IMR-90 (cell line): Measurements from ENCODE around the gene CCN2. TPM values are rescaled to one million over a fixed set of nuclear protein-coding genes. Genes with fewer than 3 reads are reported as not detected.
A peak's percentile ranks its signal among the peaks of the same experiment; 100 is the strongest.

Experiments
- ATAC-seq: fragments of 200-7000 bp; cut with Tn5 transposase; 2 replicates; pipeline ENCODE4 v1.9.1; 2020; ENCODE audit warnings: low read depth, mild to moderate bottlenecking, moderate library complexity
- BruUV-seq: library from RNA; stranded (reverse); fragments of 400-500 nt; replicated peaks from 2 replicates; lab custom pipeline; 2021; lab: Mats Ljungman, UMichigan
- CTCF ChIA-PET: fragments of 300-600 bp; formaldehyde crosslinking; extraction: SDS; loops from one replicate; lab custom pipeline; 2021; ENCODE audit warnings: antibody characterized with exemption; lab: Yijun Ruan, JAX
- POLR2A ChIA-PET: fragments of 300-600 bp; sonication (Branson Sonifier 250); formaldehyde crosslinking; loops from one replicate; lab custom pipeline; 2022; ENCODE audit warnings: antibody characterized with exemption; ENCODE audit not compliant: unreplicated experiment; lab: Charles Lee
- DNase-seq: peaks from one replicate; pipeline ENCODE4 v3.0.0; 2013
- H2AFZ ChIP-seq: replicated peaks from 2 replicates; pipeline ENCODE3; 2013; ENCODE audit warnings: low read length, mild to moderate bottlenecking; ENCODE audit not compliant: poor library complexity
- H2AK5ac ChIP-seq: 2 replicates; pipeline ENCODE4 v1.6.1; 2013; ENCODE audit warnings: low read depth, low read length, inconsistent platforms
- H2AK9ac ChIP-seq: replicated peaks from 2 replicates; pipeline ENCODE3; 2013; ENCODE audit warnings: mild to moderate bottlenecking, low read depth, low read length, moderate library complexity; ENCODE audit not compliant: poor library complexity
- H2BK120ac ChIP-seq: 2 replicates; pipeline ENCODE4 v1.6.1; 2013; ENCODE audit warnings: low read depth, low read length, inconsistent platforms
- H2BK15ac ChIP-seq: 3 replicates; pipeline ENCODE4 v1.6.1; 2013; ENCODE audit warnings: low read depth, low read length, inconsistent platforms
- H2BK20ac ChIP-seq: 2 replicates; pipeline ENCODE4 v1.6.1; 2013; ENCODE audit warnings: low read depth, mild to moderate bottlenecking, inconsistent platforms, low read length, moderate library complexity
- H2BK5ac ChIP-seq: 2 replicates; pipeline ENCODE4 v1.6.1; 2013; ENCODE audit warnings: mild to moderate bottlenecking, low read depth, low read length, inconsistent platforms; ENCODE audit not compliant: poor library complexity, severe bottlenecking
- H3K14ac ChIP-seq: replicated peaks from 2 replicates; pipeline ENCODE4 v1.6.1; 2013; ENCODE audit warnings: low read depth, low read length, inconsistent platforms
- H3K18ac ChIP-seq: 2 replicates; pipeline ENCODE4 v1.6.1; 2013; ENCODE audit warnings: low read depth, low read length, control low read depth
- H3K23ac ChIP-seq: 2 replicates; pipeline ENCODE4 v1.6.1; 2013; ENCODE audit warnings: low read depth, low read length, inconsistent platforms
- H3K27ac ChIP-seq: 2 replicates; pipeline ENCODE4 v1.5.1; 2013; ENCODE audit warnings: mild to moderate bottlenecking, control low read depth, low read length; ENCODE audit not compliant: insufficient read depth
- H3K27me3 ChIP-seq: 2 replicates; pipeline ENCODE4 v1.6.1; 2013; ENCODE audit warnings: low read length; ENCODE audit not compliant: control insufficient read depth, insufficient read depth
- H3K36me3 ChIP-seq: 2 replicates; pipeline ENCODE4 v1.6.1; 2013; ENCODE audit warnings: low read length, mixed read lengths; ENCODE audit not compliant: control insufficient read depth, insufficient read depth
- H3K4ac ChIP-seq: 2 replicates; pipeline ENCODE4 v1.6.1; 2013; ENCODE audit warnings: low read depth, low read length, inconsistent platforms
- H3K4me1 ChIP-seq: 2 replicates; pipeline ENCODE4 v1.6.1; 2013; ENCODE audit warnings: low read length, mixed read lengths; ENCODE audit not compliant: control insufficient read depth, insufficient read depth
- H3K4me2 ChIP-seq: 2 replicates; pipeline ENCODE4 v1.6.1; 2013; ENCODE audit warnings: low read depth, mild to moderate bottlenecking, control low read depth, low read length, moderate library complexity
- H3K4me3 ChIP-seq: 2 replicates; pipeline ENCODE4 v1.5.1; 2013; ENCODE audit warnings: low read depth, mild to moderate bottlenecking, control low read depth, low read length, moderate library complexity; ENCODE audit not compliant: insufficient read depth
- H3K56ac ChIP-seq: 2 replicates; pipeline ENCODE4 v1.6.1; 2013; ENCODE audit warnings: low read length, inconsistent platforms; ENCODE audit not compliant: insufficient read depth; ENCODE audit errors: extremely low read depth
- H3K79me1 ChIP-seq, 2 experiments: 2 replicates each; pipeline ENCODE4 v1.6.1; 2013; ENCODE audit warnings: low read length in 2 of 2, inconsistent platforms in 1 of 2, low read depth in 1 of 2
- H3K9ac ChIP-seq: 2 replicates; pipeline ENCODE4 v1.6.1; 2013; ENCODE audit warnings: low read depth, low read length, control low read depth
- H3K9me1 ChIP-seq: 2 replicates; pipeline ENCODE4 v1.6.1; 2013; ENCODE audit warnings: low read length, inconsistent platforms; ENCODE audit not compliant: insufficient read depth
- H3K9me3 ChIP-seq: 2 replicates; pipeline ENCODE4 v1.6.1; 2013; ENCODE audit warnings: low read length; ENCODE audit not compliant: control insufficient read depth, insufficient read depth
- H4K20me1 ChIP-seq: 2 replicates; pipeline ENCODE4 v1.6.1; 2013; ENCODE audit warnings: low read length, inconsistent platforms; ENCODE audit not compliant: insufficient read depth
- H4K5ac ChIP-seq: 2 replicates; pipeline ENCODE4 v1.6.1; 2013; ENCODE audit warnings: mild to moderate bottlenecking, low read depth, low read length, control low read depth
- H4K8ac ChIP-seq, 2 experiments: 2 replicates each; pipeline ENCODE4 v1.6.1; 2013; ENCODE audit warnings: low read depth in 2 of 2, low read length in 2 of 2, control low read depth in 1 of 2, inconsistent platforms in 1 of 2
- H4K91ac ChIP-seq: 2 replicates; pipeline ENCODE4 v1.6.1; 2013; ENCODE audit warnings: low read depth, low read length, inconsistent platforms; ENCODE audit not compliant: insufficient read depth
- POLR2A ChIP-seq: IDR thresholded peaks from 2 replicates; pipeline ENCODE4 v1.6.1; 2012; ENCODE audit warnings: mild to moderate bottlenecking, low read depth, low read length
- USF2 ChIP-seq: fragments of 150-350 bp; IDR thresholded peaks from 2 replicates; pipeline ENCODE4 v1.6.1; 2017; ENCODE audit warnings: mild to moderate bottlenecking, antibody characterized with exemption, low read length, low read depth
- WGBS, 2 experiments: methylation state at CpG; one replicate each; pipeline versions ENCODE4 v1.1.5 to v1.1.7; 2013; ENCODE audit warnings: missing lambda C conversion rate in 2 of 2; ENCODE audit not compliant: insufficient read length in 1 of 2; ENCODE audit errors: extremely low coverage in 2 of 2; 5-methylcytosine and 5-hydroxymethylcytosine counted together
- dilution Hi-C: fragments of 300-500 bp; cut with HindIII; formaldehyde crosslinking; loops from one replicate; pipeline ENCODE4 v1.14.3; 2018; ENCODE audit warnings: low sequenced_read_pairs; ENCODE audit not compliant: unreplicated experiment
- in situ Hi-C: fragments of 300-500 bp; cut with MboI; formaldehyde crosslinking; loops from 3 replicates; pipeline ENCODE4 v1.14.3; 2019; ENCODE audit warnings: low sequenced_read_pairs, inconsistent platforms, mixed read lengths
- intact Hi-C: fragments of 100-400 bp; cut with micrococcal nuclease; formaldehyde crosslinking; loops from 2 replicates; pipeline ENCODE4 v1.10.0; 2022
- polyA plus RNA-seq, 3 experiments: library from polyadenylated mRNA; depleted of rRNA; stranded (reverse); fragments of >200 nt; gene quantifications; 2 replicates each; pipeline ENCODE4 v1.2.3, GENCODE V29; 2012; ENCODE audit warnings: low replicate concordance in 1 of 3
- total RNA-seq: library from RNA; depleted of rRNA; stranded (reverse); fragments of >200 nt; gene quantifications from 2 replicates; pipeline ENCODE4 v1.2.3, GENCODE V29; 2012

CCN2 gene
- total and polyA plus RNA-seq, 2 of the 4 experiments (the other 2 are of a cell fraction), result 148 to 1,205 TPM

DNA sequence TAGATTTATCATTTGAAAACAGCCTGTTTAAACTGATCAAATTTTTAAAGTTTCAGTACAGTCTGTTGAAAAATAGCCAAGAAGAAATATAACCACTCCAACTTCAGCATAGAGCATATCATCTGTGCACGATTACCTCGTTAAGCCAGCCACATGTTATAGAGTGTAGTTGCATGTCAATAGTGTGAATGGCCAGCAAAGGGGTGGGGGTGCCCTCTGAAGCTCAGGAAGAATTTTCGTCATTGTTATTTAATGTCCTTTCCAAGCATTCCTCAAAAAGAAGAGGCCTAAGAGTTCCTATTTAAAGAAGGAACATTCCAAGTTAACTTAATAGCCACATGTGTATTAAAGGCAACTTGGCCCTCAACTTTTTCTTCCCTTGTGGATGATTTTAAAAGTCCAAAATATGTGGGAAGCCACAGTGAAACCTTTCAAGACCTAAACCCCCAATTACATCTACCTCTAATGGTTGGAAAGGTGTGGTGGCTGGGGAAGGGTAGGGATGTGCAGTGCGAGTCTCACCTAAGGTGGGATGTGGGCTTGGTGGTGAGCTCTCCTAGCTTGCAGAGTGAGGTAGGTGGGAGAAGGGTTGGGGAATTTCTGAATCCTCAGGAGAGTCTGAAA is 1.8 kb upstream of the CCN2 start:
- H4K5ac ChIP-seq, result peak overlapping the region; percentile 78
- H4K8ac ChIP-seq, result peak overlapping the region; percentile 27 to 50
- CTCF ChIA-PET, result no interaction called here
- H3K9ac ChIP-seq, result no peak overlapping the region
- H2AFZ ChIP-seq, result no peak overlapping the region
- H2BK20ac ChIP-seq, result peak overlapping the region; percentile 85
- H3K79me1 ChIP-seq, result peaks cover 3 to 31% of the 10 kb centered on the region in 2 experiments; a peak in 3 of 4 replicates
- no peaks in the 10 kb centered on the region for H3K9me3 ChIP-seq
- H3K36me3 ChIP-seq, result peaks cover 16% of the 10 kb centered on the region
- no peak for TF ChIP-seq USF2
- no peak for TF ChIP-seq POLR2A
- H3K18ac ChIP-seq, result peak overlapping the region; percentile 97
- H2AK5ac ChIP-seq, result peak overlapping the region; percentile 99
- dilution Hi-C loops, result no loop called here
- ATAC-seq (no peak), DNase-seq (no peak)
- peak overlapping the region; percentile 96 for H2BK120ac ChIP-seq
- no peak overlapping the region for H2AK9ac ChIP-seq
- peak overlapping the region; percentile 94 for H2BK15ac ChIP-seq
- H3K4me2 ChIP-seq, result no peak overlapping the region
- peak overlapping the region; percentile 61 for H2BK5ac ChIP-seq
- POLR2A ChIA-PET, result interaction anchor here (0.6 to 1.0 kb wide), 2 partner anchors 114 to 132 kb away, joined by 3 to 6 read pairs; no protein-coding TSS in a partner anchor
- peak overlapping the region; percentile 94 for H4K91ac ChIP-seq
- H3K56ac ChIP-seq, result no peak overlapping the region; the same call in 1 of the 2 replicates
- peak overlapping the region; percentile 69; the same call in 1 of the 2 replicates for H3K23ac ChIP-seq
- no peak overlapping the region for H3K4me3 ChIP-seq
- peaks cover 31% of the 10 kb centered on the region for H4K20me1 ChIP-seq
- intact Hi-C loops, result no loop called here
- in situ Hi-C loops, result loop anchor here (5.0 kb wide), 1 partner anchor 179 kb away; no protein-coding TSS in a partner anchor
- peak overlapping the region; percentile 78 for H3K27ac ChIP-seq
- H3K9me1 ChIP-seq, result peaks cover 9% of the 10 kb centered on the region
- H3K4me1 ChIP-seq, result peaks cover 15% of the 10 kb centered on the region
- peak overlapping the region; percentile 94 for H3K14ac ChIP-seq
- peak overlapping the region; percentile 94 for H3K4ac ChIP-seq
- no TSS peak for BruUV-seq
- no peaks in the 10 kb centered on the region for H3K27me3 ChIP-seq
- no CpG with 5 or more reads among the region's 4 CpGs for WGBS, 2 experiments
